ENCODE data around the gene C1orf159. TPM values are rescaled to one million over a fixed set of nuclear protein-coding genes. Genes with fewer than 3 reads are reported as not detected.
"Not testable (repeated sequence)": the region's sequence is repeated elsewhere in the genome, so short reads cannot be mapped to it uniquely, and the experiment has no call there.

C1orf159 gene
- total RNA-seq, 1 donor from 2014 or later, result 2.1 TPM

DNA sequence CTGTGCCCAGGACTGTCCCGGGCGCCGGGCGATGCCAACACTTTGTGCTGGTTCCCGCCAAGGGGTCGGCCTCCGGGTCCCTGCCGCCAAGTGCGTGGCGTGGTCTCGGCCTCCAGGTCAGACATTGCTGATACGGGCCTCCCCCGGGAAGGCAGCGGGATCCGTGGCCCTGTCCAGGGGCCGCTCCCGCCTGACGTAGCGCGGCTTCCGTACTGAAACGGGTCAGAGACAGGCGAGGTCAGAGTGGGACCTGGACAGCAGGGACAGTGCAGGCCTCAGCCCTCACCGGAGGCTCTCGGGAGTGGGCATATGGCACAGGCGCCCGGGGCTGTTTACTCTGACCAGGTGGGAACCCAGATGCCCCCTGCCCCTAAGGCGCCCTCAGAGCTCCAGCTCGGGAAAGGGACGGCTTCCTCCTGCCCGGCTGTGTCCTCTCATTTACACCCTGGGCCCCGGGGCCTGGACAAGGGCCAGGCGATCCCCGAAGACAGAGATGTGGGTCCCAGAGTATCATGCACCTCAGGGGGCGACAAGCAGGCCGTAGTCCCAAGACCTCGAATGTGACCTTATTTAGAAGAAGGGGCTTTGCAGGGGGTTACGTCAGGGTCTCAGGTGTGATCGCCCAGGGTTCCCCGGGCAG is 33.0 kb downstream of the C1orf159 start:
- Histone ChIP-seq H3K27me3 (ENCODE audit: control insufficient read depth in 3 of 3, insufficient read depth in 3 of 3, low read length in 3 of 3) (peaks cover 3 to 8% (median 5%) of the 10 kb centered on the region in 3 donors), H3K9me3 (ENCODE audit: control insufficient read depth in 3 of 3, low read length in 3 of 3) (no peaks in the 10 kb centered on the region), H3K36me3 (ENCODE audit: control insufficient read depth in 3 of 3, insufficient read depth in 3 of 3, low read length in 3 of 3) (no peaks in the 10 kb centered on the region), H3K4me3 (ENCODE audit: low read length in 3 of 3) (no peak overlapping the region), H3K4me1 (ENCODE audit: control insufficient read depth in 3 of 3, insufficient read depth in 3 of 3, low read length in 3 of 3) (peaks cover 10 to 12% (median 10%) of the 10 kb centered on the region in 3 donors), H3K9ac (ENCODE audit: low read depth in 1 of 3, low read length in 3 of 3) (no peak overlapping the region), H3K27ac (ENCODE audit: low read depth, low read length) (no peak overlapping the region)

DNA sequence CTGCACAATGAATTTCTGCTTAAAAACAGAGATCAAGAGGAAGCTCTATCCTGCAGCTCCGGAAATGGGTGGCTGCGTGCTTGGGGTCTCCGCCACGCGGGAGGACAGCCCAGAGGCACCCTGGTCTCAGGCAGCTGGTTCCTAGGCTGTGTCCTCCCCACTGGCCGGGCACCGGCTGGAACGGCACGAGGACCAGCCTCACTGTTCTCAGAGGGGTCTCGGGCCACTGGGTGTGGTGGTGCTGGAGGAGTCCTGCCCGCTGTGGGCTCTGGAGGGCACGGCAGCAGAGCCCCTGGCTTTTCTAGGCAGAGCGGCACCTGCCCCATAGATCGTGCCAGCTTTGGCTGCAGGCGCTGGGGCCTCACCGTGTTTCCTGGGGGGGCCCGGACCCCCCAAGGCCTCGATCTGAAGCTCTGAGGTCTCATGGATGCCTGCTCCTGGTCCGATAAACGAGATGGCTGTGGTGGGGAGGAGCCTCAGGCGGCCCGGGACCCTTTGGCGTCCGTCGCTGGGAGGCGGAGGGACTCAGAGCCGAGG is 33.6 kb downstream of the C1orf159 start:
- Histone ChIP-seq H3K9me3 (ENCODE audit: control insufficient read depth in 3 of 3, low read length in 3 of 3) (no peaks in the 10 kb centered on the region), H3K27me3 (ENCODE audit: control insufficient read depth in 3 of 3, insufficient read depth in 3 of 3, low read length in 3 of 3) (peaks cover 3 to 8% (median 5%) of the 10 kb centered on the region in 3 donors), H3K9ac (ENCODE audit: low read depth in 1 of 3, low read length in 3 of 3) (no peak overlapping the region), H3K27ac (ENCODE audit: low read depth, low read length) (no peak overlapping the region), H3K4me3 (ENCODE audit: low read length in 3 of 3) (no peak overlapping the region), H3K36me3 (ENCODE audit: control insufficient read depth in 3 of 3, insufficient read depth in 3 of 3, low read length in 3 of 3) (no peaks in the 10 kb centered on the region), H3K4me1 (ENCODE audit: control insufficient read depth in 3 of 3, insufficient read depth in 3 of 3, low read length in 3 of 3) (peaks cover 10 to 12% (median 10%) of the 10 kb centered on the region in 3 donors)

DNA sequence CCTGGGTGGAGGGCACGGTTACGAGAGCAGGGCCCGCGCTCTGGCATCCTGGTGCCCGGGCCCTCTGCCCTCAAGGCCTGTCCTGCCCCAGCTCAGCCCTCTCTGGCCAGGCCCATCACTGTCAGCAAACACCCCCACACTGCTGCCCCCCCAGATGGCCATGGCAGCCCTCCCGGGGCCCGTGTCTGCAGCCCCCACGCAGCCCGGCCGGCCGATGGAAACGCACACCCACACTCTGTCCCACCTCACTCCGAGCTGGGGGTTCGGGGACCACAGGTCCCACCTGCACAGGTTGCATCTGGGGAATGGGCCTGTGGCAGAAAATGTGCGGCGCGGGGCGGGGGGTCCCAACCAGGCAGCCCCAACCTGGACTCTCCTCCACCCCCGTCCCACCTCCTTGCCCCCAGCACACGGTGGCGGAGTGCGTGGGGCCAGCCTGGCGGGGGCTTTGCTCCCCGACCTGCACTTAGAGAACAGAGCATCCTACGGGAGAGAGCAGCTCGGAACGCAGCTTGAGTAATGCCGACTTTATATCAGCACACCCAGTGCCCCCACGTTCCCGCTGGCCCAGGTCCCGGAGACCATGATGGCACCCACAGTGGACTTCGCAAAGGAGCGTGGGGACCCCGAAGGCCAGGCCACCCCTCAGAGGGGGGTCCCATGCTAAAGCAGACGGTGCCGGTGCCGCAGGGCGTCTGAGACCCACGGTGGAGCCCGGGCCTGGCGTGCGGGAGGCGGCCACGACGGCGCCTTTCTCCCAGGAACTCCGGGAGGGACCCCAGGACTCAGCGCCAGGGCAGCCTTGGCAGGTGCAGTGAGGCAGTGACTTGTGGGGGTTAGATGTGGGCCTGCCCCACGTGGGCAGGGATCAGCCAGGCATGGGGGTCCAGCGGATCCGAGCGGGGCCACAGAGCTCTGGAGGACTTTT is 34.3 kb downstream of the C1orf159 start:
- H3K4me1 ChIP-seq (ENCODE audit: control insufficient read depth in 3 of 3, insufficient read depth in 3 of 3, low read length in 3 of 3), result peaks cover 10 to 12% (median 10%) of the 10 kb centered on the region in 3 donors
- H3K4me3 ChIP-seq (ENCODE audit: low read length in 3 of 3), result no peak overlapping the region
- H3K36me3 ChIP-seq (ENCODE audit: control insufficient read depth in 3 of 3, insufficient read depth in 3 of 3, low read length in 3 of 3), result no peaks in the 10 kb centered on the region
- peaks cover 3 to 8% (median 5%) of the 10 kb centered on the region in 3 donors for H3K27me3 ChIP-seq (ENCODE audit: control insufficient read depth in 3 of 3, insufficient read depth in 3 of 3, low read length in 3 of 3)
- no peaks in the 10 kb centered on the region for H3K9me3 ChIP-seq (ENCODE audit: control insufficient read depth in 3 of 3, low read length in 3 of 3)
- no peak overlapping the region for H3K9ac ChIP-seq (ENCODE audit: low read depth in 1 of 3, low read length in 3 of 3)
- H3K27ac ChIP-seq (ENCODE audit: low read depth, low read length), result no peak overlapping the region

DNA sequence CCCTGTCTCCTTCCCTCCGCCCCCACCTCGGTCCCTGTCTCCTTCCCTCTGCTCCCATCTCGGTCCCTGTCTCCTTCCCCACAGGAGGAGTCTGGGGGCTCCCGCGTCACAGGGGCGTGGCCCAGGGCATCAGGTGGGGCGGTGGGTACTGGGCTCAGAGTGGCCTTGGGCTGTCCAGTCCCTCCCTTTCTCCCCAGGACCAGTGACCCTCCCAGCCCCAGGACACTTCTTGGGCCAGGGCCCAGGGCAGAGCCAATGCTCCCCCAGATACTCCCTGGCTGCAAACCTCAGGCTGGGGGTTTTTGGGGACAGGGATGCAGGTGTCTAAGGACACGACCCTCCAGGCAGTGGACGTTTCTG is 35.0 kb downstream of the C1orf159 start:
- Histone ChIP-seq H3K4me3 (ENCODE audit: low read length in 3 of 3) (no peak overlapping the region), H3K36me3 (ENCODE audit: control insufficient read depth in 3 of 3, insufficient read depth in 3 of 3, low read length in 3 of 3) (no peaks in the 10 kb centered on the region), H3K27ac (ENCODE audit: low read depth, low read length) (no peak overlapping the region), H3K9ac (ENCODE audit: low read depth in 1 of 3, low read length in 3 of 3) (no peak overlapping the region), H3K4me1 (ENCODE audit: control insufficient read depth in 3 of 3, insufficient read depth in 3 of 3, low read length in 3 of 3) (peaks cover 10 to 12% (median 10%) of the 10 kb centered on the region in 3 donors), H3K9me3 (ENCODE audit: control insufficient read depth in 3 of 3, low read length in 3 of 3) (no peaks in the 10 kb centered on the region), H3K27me3 (ENCODE audit: control insufficient read depth in 3 of 3, insufficient read depth in 3 of 3, low read length in 3 of 3) (peaks cover 3 to 8% (median 5%) of the 10 kb centered on the region in 3 donors)

DNA sequence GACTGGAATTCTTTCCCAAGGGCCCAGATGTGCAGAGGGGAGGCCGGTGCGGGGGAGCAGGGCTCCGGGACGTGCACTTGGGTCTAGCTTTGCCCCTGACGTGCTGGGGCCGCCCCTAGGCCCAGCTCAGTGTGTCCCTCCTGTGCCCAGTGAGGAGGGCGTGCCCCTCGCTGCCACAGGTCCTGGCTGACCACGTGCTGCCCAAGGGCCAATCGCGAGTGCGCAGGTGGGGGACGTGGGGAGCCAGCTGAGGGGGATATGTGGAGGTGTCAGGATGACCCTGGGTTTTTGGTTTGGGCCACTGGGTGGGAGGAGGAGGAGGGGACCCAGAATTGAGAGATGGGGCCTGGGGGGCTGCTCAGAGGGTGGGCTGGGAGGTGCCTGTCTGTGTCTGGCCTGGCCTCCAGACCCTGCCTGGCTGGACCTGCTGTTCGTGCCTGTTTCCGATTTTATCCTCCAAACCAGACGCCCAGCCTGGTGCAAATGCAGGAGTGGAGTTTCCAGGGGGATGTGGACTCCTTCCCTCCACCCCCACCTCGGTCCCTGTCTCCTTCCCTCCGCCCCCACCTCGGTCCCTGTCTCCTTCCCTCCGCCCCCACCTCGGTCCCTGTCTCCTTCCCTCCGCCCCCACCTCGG is 35.6 kb downstream of the C1orf159 start:
- Histone ChIP-seq H3K4me1 (ENCODE audit: control insufficient read depth in 3 of 3, insufficient read depth in 3 of 3, low read length in 3 of 3) (peaks cover 10 to 12% (median 10%) of the 10 kb centered on the region in 3 donors), H3K4me3 (ENCODE audit: low read length in 3 of 3) (peak overlapping the region; percentile 14 to 63 (median 52)), H3K9ac (ENCODE audit: low read depth in 1 of 3, low read length in 3 of 3) (no peak overlapping the region), H3K9me3 (ENCODE audit: control insufficient read depth in 3 of 3, low read length in 3 of 3) (no peaks in the 10 kb centered on the region), H3K27me3 (ENCODE audit: control insufficient read depth in 3 of 3, insufficient read depth in 3 of 3, low read length in 3 of 3) (peaks cover 6 to 11% (median 8%) of the 10 kb centered on the region in 3 donors), H3K36me3 (ENCODE audit: control insufficient read depth in 3 of 3, insufficient read depth in 3 of 3, low read length in 3 of 3) (no peaks in the 10 kb centered on the region), H3K27ac (ENCODE audit: low read depth, low read length) (no peak overlapping the region)

DNA sequence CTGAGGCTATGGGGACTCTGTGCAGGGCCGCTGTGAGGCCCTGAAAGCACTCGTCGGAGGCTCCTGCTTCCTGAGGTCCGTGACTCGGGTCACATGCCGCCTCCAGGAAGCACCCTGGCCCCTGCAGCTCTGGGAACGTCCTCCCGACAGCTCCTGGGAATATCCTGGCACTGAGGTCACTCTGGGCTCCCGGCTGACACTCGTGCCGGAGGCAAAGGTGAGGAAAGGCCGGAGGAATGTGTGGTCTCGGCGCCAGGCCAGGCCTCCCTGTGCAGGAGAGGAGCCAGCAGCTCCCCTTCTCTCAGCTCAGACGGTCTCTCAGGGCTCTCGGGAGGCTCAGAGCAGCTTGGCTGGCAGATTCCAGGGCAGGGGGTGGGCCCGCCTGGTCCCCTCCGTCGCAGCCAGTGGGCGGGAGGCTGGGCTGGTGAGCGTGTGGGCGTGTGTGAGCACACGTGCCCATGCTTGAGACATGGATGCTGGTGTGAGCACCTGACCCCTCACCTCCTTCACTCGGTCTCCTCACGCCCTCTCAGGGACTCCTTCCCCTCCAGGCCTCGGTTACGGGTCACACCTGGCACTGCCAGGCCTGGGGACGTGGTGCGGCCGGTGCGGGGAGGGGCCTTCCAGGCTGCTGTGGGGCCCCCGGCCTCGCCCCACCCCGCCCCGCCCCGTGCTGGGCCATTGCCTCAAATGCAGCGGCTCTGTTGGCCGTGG is 36.3 kb downstream of the C1orf159 start:
- Histone ChIP-seq H3K9me3 (ENCODE audit: control insufficient read depth in 3 of 3, low read length in 3 of 3) (no peaks in the 10 kb centered on the region), H3K27me3 (ENCODE audit: control insufficient read depth in 3 of 3, insufficient read depth in 3 of 3, low read length in 3 of 3) (peaks cover 13 to 17% (median 15%) of the 10 kb centered on the region in 3 donors), H3K4me3 (ENCODE audit: low read length in 3 of 3) (peak overlapping the region in 2 of 3 donors; percentile 52 to 63), H3K9ac (ENCODE audit: low read depth in 1 of 3, low read length in 3 of 3) (peak overlapping the region in 1 of 3 donors; percentile 33), H3K27ac (ENCODE audit: low read depth, low read length) (no peak overlapping the region), H3K4me1 (ENCODE audit: control insufficient read depth in 3 of 3, insufficient read depth in 3 of 3, low read length in 3 of 3) (peaks cover 10 to 12% (median 10%) of the 10 kb centered on the region in 3 donors), H3K36me3 (ENCODE audit: control insufficient read depth in 3 of 3, insufficient read depth in 3 of 3, low read length in 3 of 3) (no peaks in the 10 kb centered on the region)

DNA sequence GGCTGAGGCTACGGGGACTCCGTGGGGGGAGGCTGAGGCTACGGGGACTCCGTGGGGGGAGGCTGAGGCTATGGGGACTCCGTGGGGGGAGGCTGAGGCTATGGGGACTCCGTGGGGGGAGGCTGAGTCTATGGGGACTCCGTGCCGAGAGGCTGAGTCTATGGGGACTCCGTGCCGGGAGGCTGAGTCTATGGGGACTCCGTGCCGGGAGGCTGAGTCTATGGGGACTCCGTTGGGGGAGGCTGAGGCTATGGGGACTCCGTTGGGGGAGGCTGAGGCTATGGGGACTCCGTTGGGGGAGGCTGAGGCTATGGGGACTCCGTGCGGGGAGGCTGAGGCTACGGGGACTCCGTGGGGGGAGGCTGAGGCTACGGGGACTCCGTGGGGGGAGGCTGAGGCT is 38.5 kb downstream of the C1orf159 start:
- Histone ChIP-seq H3K27me3 (ENCODE audit: control insufficient read depth in 3 of 3, insufficient read depth in 3 of 3, low read length in 3 of 3) (peaks cover 26 to 39% (median 35%) of the 10 kb centered on the region in 3 donors), H3K4me1 (ENCODE audit: control insufficient read depth in 3 of 3, insufficient read depth in 3 of 3, low read length in 3 of 3) (peaks cover 10 to 20% (median 12%) of the 10 kb centered on the region in 3 donors)
- not testable (repeated sequence) for H3K9me3 ChIP-seq (ENCODE audit: control insufficient read depth in 3 of 3, low read length in 3 of 3); H3K36me3 ChIP-seq (ENCODE audit: control insufficient read depth in 3 of 3, insufficient read depth in 3 of 3, low read length in 3 of 3); H3K4me3 ChIP-seq (ENCODE audit: low read length in 3 of 3); H3K27ac ChIP-seq (ENCODE audit: low read depth, low read length); H3K9ac ChIP-seq (ENCODE audit: low read depth in 1 of 3, low read length in 3 of 3)

DNA sequence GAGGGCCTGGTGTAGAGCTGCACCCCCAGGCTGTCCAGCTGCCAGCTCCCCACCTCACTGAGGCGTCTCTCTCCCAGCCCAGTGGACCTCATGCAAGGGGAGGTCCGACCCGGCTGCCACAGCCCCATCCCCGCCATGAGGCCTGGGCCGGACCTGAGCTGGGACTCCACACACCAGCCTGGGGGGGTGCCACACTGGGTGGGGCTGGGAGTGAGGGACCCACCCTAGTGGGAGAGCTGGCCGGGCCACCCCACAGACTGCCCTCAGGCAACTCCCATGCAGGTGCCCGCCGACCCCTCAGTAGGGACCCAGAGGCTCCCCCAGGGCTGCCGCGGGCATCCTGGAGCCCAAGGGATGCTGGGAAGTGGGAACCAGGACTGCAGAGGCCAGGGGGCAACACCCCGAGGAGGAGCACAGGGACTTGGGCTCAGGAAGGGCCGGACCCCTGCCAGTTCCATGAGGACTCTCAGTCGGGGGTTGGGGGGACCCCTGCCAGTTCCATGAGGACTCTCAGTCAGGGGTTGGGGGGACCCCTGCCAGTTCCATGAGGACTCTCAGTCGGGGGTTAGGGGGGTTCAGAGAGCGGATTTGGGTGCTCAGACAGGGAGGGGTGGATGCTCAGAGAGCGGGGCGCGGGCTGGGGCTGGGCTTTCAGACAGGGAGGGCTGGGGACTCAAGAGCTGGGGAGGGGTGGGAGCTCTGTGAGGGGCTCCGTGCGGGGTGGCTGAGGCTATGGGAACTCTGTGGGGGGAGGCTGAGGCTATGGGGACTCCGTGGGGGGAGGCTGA is 40.5 kb downstream of the C1orf159 start:
- no peaks in the 10 kb centered on the region for H3K9me3 ChIP-seq (ENCODE audit: control insufficient read depth in 3 of 3, low read length in 3 of 3)
- H3K4me1 ChIP-seq (ENCODE audit: control insufficient read depth in 3 of 3, insufficient read depth in 3 of 3, low read length in 3 of 3), result peaks cover 10 to 19% (median 11%) of the 10 kb centered on the region in 3 donors
- H3K4me3 ChIP-seq (ENCODE audit: low read length in 3 of 3), result no peak overlapping the region
- no peaks in the 10 kb centered on the region for H3K36me3 ChIP-seq (ENCODE audit: control insufficient read depth in 3 of 3, insufficient read depth in 3 of 3, low read length in 3 of 3)
- no peak overlapping the region for H3K27ac ChIP-seq (ENCODE audit: low read depth, low read length)
- H3K27me3 ChIP-seq (ENCODE audit: control insufficient read depth in 3 of 3, insufficient read depth in 3 of 3, low read length in 3 of 3), result peaks cover 32 to 55% (median 53%) of the 10 kb centered on the region in 3 donors
- H3K9ac ChIP-seq (ENCODE audit: low read depth in 1 of 3, low read length in 3 of 3), result no peak overlapping the region
